Measurements from ENCODE around the gene ACKR4.
"Not testable (repeated sequence)": the region's sequence is repeated elsewhere in the genome, so short reads cannot be mapped to it uniquely, and the experiment has no call there.

Gene ACKR4

DNA sequence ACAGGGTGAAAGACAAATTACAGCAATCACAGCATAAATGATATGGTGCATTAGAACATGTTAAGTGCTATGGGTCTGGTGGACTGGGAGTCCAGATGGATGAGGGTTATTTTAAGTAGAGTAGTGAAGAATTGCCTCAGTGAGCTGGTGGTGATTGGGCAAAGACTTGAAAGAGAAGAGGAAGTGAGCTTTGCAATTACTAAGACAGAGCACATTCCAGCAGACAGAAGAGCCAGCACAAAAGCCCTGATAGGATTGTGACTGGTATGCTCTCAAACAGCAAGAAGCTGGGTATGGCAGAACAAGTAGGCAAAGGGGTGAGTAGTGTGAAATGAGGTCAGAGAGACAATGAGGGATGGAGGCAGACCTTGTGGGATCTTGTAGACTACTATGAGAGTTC is 2.1 kb upstream of the ACKR4 start:
- DNase-seq: no peak

DNA sequence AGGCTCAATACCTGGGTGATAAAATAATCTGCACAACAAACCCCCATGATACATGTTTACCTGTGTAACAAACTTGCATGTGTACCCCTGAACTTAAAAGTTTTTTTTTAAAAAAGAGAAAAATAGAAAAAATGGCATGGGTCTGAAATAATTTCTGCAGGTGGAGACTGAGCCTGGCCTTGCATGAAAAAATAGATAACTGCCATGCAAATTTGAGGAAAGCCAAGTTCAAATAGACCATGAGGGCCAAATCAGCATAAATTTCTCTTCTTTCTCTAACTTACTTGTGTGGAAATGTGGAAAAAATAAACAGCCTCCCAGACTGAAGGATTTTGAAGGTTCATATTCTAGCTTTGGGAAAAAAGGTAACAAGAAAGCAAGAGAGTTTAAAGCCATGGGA is 744 bp upstream of the ACKR4 start:
- DNase-seq: no peak

GRCh38 chr3:132597660-132598059 is 590 bp downstream of the ACKR4 start:
- no peak for DNase-seq

- no peak for DNase-seq
Measured at GRCh38 chr3:132598181-132598580, 1.1 kb downstream of the ACKR4 start.

GRCh38 chr3:132600614-132601013 is 3.5 kb downstream of the ACKR4 start:
- not testable (repeated sequence) for DNase-seq

DNA sequence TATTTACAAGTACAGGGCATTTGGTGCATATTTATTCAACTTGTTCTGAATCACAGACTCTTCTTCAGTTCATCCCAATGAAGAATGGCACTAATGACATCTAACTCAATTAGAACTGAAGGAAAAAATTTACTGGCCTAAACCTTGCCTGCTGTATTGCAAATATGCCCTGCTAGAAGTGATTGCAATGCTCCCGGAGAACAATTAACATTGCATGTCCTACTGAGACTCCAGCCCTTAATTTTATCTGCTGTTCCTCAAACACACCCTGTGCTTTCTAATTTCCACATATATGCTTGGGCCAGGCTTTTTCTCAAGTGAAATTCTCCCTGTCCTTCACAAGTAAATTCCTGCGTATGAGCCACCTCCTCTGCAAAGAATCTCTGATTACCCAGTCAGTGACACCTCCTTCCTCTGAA is 8.3 kb downstream of the ACKR4 start:
- no peak for DNase-seq

DNA sequence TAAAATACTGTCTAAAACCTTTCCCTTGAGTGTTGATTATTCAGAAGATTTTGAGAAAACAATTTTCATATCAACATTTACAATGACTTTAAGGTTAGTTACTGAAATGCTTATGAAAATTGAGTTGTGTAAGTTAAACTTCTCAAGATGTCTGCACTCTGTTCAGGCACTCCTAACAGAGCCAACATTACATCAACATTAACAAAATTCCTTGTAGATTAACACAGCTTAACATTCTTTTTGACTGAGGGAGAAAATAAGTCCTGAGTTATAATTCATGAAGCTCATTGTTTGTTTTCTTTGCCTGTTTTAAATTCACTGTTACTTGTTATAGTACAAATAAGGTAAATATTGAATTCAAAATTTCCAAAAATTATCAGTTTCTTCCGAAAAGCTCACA is 9.0 kb downstream of the ACKR4 start:
- no peak for DNase-seq

DNA sequence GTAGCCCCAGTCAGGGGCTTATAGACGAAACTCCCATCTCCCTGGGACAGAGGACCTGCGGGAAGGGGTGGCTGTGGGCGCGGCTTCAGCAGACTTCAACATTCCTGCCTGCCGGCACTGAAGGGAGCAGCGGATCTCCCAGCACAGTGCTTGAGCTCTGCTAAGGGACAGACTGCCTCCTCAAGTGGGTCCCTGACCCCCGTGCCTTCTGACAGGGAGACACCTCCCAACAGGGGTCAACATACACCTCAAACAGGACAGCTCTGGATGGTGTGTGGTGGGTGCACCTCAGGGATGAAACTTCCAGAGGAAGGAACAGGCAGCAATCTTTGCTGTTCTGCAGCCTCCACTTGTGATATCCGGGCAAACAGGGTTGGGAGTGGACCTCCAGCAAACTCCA is 9.6 kb downstream of the ACKR4 start:
- not testable (repeated sequence) for DNase-seq

GRCh38 chr3:132615301-132615700 is 18.2 kb downstream of the ACKR4 start:
- not testable (repeated sequence) for DNase-seq

- DNase-seq: no peak
Measured at GRCh38 chr3:132615881-132616280, 18.8 kb downstream of the ACKR4 start.

- DNase-seq: no peak
Measured at GRCh38 chr3:132616780-132617179, 19.7 kb downstream of the ACKR4 start.

GRCh38 chr3:132622148-132622547 is 25.1 kb downstream of the ACKR4 start:
- no peak for DNase-seq

DNA sequence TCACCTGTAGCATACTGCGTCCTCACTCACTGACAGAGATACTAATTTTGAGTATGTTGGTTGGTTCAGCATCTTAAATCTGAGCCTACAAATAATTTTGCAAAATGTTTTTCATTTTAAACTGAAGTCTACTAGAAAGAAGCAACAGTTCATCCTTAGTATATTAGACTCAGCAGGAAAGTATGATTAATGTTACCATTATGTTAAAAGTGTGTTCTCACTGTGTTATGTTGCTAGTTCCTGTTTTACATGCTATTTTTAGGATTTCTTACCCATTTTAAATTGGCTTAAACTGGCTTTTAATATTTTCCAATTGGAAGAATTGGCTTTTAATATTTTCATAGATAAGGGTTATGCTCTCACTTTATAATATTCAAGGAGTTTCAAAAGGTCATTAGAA is 25.7 kb downstream of the ACKR4 start:
- DNase-seq: no peak

DNA sequence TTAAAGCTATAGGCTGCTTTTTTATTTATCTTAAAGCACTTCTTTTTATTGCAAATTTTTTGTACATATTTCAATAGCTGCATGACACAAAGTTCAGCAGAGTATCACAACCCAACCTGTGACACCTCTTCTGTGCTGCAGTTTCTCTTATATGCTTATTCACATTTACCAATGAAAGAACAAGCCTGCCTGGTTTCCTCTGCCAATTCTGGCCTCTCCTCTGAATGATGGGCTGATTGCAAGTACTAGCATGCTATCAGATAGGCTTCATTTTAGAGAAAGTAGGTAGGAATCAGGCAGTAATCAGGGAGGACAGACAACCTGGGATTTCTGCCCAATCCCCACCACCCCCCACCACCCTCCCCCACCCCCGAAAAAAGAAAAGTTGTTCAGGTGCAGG is 26.6 kb downstream of the ACKR4 start:
- DNase-seq: no peak

DNA sequence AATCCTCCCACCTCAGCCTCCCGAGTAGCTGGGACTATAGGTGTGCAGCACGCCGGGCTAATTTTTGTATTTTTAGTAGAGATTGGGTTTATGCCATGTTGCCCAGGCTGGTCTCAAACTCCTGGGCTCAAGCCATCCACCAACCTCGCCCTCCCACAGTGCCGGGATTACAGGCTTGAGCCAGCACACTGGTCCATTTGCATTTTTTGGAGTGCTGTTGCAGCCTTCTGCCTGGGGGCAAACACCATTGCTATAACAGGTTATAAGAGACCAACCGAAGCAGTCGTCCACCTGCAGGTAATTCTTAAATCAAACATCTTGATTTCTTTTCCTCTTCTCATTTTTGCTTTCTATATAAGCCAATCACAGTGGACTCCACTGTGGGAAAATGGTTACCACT is 27.7 kb downstream of the ACKR4 start:
- DNase-seq: no peak

DNA sequence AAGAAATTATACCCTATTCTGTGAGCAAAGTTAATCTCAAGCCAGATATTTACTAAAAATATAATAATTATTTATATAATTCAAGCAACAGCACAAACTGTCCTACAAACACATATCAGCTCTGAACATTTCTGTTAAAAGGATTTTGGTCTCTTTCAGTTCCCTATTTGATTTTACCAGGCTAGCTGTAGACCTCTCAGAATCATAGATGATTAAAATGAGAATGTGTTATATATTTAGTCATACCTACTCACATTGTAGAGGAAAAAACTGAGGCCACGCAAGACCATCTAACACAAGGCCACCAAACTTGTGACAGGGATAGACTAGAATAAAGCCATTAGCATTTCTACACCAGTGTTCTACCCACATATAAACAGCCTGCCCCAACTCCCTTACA is 28.5 kb downstream of the ACKR4 start:
- no peak for DNase-seq

- DNase-seq: no peak
Measured at GRCh38 chr3:132626955-132627354, 29.9 kb downstream of the ACKR4 start.

- DNase-seq: no peak
Measured at GRCh38 chr3:132628157-132628556, 31.1 kb downstream of the ACKR4 start.

- DNase-seq: no peak
Measured at GRCh38 chr3:132629928-132630327, 32.9 kb downstream of the ACKR4 start.

DNA sequence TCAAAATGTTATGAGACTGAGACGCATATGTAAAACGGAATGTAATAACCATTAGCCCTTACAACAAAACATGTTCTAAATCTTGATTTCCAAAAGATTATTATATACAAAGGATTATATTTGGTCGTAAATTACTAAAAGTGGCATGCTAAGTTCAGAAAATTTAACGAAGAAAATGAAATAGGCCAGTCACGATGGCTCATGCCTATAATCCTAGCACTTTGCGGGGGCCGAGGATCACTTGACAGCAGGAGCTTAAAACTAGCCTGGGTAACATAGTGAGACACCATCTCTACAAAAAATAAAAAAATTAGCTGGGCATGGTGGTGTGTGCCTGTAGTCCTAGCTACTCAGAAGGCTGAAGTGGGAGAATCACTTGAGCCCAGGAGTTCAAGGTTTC is 33.5 kb downstream of the ACKR4 start:
- DNase-seq: no peak

DNA sequence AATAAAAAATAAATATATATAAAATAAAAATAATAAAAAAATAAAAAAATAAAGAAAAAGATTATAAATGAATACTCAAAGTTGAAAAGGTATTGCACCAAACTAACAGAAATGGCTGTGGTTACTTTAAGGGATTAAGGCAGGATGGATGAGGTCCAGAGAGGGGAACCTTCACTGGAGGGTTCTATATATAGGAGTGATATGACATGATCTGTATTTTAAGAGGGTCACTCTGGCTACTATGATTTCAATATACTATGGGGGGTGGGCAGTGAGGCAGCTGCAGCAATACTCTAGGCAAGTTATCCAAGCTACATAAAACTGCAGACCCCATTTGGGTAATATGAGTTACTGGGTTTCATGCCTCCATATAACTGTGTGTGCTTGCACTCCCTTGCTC is 38.0 kb downstream of the ACKR4 start:
- no peak for DNase-seq

DNA sequence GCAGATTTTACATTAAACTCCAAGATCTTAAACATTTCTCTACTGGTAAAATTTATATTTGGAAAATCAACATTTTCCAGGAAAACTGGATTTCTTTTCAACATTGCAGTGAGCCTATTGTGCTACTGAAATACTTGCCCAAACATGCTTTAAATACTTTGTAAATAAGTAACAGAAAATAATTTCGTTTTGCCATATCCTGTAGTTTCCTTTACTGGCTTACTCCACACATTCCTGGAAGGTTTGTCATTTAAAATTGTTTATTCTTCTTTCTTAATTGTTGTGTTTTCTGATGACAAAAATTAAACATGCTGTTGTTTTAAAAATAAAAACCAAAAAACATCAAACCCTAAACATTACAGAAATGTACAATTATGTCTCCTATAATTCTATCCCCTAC is 40.5 kb downstream of the ACKR4 start:
- no peak for DNase-seq

DNA sequence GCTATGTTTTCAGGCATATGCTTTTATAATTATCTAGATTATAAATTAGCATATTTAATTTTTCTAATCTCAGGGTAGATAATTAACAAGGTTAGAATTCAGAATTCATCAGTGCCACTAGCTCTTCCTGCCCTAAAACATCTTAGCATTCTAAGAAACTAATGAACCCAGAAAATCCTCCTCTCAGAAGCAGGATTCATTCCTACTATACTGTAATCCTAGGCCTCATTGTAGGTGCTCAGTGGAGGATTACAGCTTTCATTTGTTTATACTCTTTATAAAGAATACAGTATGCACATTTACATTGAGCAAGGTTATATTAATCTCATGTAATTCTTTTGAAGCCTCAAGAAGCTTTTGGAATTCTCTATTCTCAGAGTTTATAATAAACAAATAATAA is 41.6 kb downstream of the ACKR4 start:
- DNase-seq: no peak

GRCh38 chr3:132641427-132641826 is 44.4 kb downstream of the ACKR4 start:
- DNase-seq: not testable (repeated sequence)

DNA sequence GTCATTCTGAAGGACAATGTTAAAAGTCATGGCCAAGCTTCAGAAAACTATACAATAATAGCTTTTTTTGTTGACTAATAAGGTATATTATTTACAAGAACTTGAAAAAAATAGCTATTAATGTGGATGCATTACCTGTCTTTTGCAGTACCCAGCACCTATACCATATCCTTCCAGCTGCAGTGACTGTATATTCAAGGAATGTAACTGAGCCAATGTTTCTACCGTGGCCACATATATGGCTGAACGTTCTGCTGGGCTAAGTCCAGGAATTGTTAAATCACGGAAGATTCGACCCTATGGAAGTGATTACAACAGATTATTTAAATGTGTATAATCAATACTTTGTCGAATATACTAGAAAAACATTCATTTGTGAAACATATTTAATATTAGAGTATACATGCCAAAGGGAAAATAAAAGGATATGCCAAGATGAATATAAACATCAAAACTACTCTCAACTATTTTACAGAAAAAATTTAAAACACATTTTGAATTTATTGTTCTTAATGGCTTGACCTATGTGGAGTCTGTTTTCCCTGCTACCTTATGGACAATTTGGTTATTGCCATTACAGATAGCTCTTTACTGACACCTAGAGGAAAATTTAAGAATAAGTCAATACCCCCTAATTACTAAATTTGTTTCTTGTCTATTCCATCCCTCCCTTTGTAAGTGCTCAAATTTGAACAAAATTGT is 44.9 kb downstream of the ACKR4 start:
- DNase-seq: peak; percentile 77

DNA sequence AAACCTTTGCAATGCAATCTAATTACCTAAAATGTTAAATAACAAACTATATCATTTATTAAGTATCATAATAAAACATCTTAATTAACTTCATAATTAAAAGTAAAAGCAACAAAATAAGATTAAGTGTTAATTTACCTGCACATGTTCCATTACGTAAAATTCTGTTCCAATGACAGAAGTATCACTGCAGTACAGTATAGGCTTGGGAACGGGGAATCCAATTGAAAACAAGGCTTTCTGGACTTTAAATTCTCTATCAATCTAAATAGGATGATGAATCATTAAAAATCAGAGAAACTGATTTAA is 45.4 kb downstream of the ACKR4 start:
- no peak for DNase-seq
